ENCODE results near the gene TRAF1.

Gene TRAF1

GRCh38 chr9:120865809-120866208 is 60.8 kb downstream of the TRAF1 start:
- H3K36me3 ChIP-seq (ENCODE audit: control insufficient read depth in 5 of 5, insufficient read depth in 5 of 5, low read length in 5 of 5) = peaks cover 0 to 37% (median 20%) of the 10 kb centered on the region in 5 donors
- H3K9ac ChIP-seq (ENCODE audit: low read length in 5 of 5) = peak overlapping the region in 1 of 5 donors; percentile 18
- no peaks in the 10 kb centered on the region for H3K9me3 ChIP-seq (ENCODE audit: control insufficient read depth in 5 of 5, low read length in 5 of 5)
- no peak overlapping the region for H3K4me3 ChIP-seq (ENCODE audit: low read depth in 1 of 5, low read length in 5 of 5)
- peaks cover 7 to 37% (median 28%) of the 10 kb centered on the region in 5 donors for H3K4me1 ChIP-seq (ENCODE audit: control insufficient read depth in 5 of 5, insufficient read depth in 5 of 5, low read length in 5 of 5)
- no peaks in the 10 kb centered on the region for H3K27me3 ChIP-seq (ENCODE audit: control insufficient read depth in 5 of 5, insufficient read depth in 4 of 5, low read length in 5 of 5)
- no peak overlapping the region for H3K27ac ChIP-seq (ENCODE audit: low read depth, low read length)

GRCh38 chr9:120865176-120865575 is 61.4 kb downstream of the TRAF1 start:
- Histone ChIP-seq H3K4me1 (ENCODE audit: control insufficient read depth in 5 of 5, insufficient read depth in 5 of 5, low read length in 5 of 5) (peaks cover 7 to 37% (median 28%) of the 10 kb centered on the region in 5 donors), H3K27me3 (ENCODE audit: control insufficient read depth in 5 of 5, insufficient read depth in 4 of 5, low read length in 5 of 5) (no peaks in the 10 kb centered on the region), H3K36me3 (ENCODE audit: control insufficient read depth in 5 of 5, insufficient read depth in 5 of 5, low read length in 5 of 5) (peaks cover 0 to 44% (median 25%) of the 10 kb centered on the region in 5 donors), H3K27ac (ENCODE audit: low read depth, low read length) (no peak overlapping the region), H3K4me3 (ENCODE audit: low read depth in 1 of 5, low read length in 5 of 5) (no peak overlapping the region), H3K9me3 (ENCODE audit: control insufficient read depth in 5 of 5, low read length in 5 of 5) (no peaks in the 10 kb centered on the region), H3K9ac (ENCODE audit: low read length in 5 of 5) (peak overlapping the region in 1 of 5 donors; percentile 26)

GRCh38 chr9:120864719-120865118 is 61.9 kb downstream of the TRAF1 start:
- H3K36me3 ChIP-seq (ENCODE audit: control insufficient read depth in 5 of 5, insufficient read depth in 5 of 5, low read length in 5 of 5) = peaks cover 0 to 48% (median 29%) of the 10 kb centered on the region in 5 donors

GRCh38 chr9:120863833-120864232 is 62.8 kb downstream of the TRAF1 start:
- H3K4me3 ChIP-seq (ENCODE audit: low read depth in 1 of 5, low read length in 5 of 5) = no peak overlapping the region
- H3K27ac ChIP-seq (ENCODE audit: low read depth, low read length) = no peak overlapping the region
- H3K9me3 ChIP-seq (ENCODE audit: control insufficient read depth in 5 of 5, low read length in 5 of 5) = no peaks in the 10 kb centered on the region
- no peaks in the 10 kb centered on the region for H3K27me3 ChIP-seq (ENCODE audit: control insufficient read depth in 5 of 5, insufficient read depth in 4 of 5, low read length in 5 of 5)
- H3K36me3 ChIP-seq (ENCODE audit: control insufficient read depth in 5 of 5, insufficient read depth in 5 of 5, low read length in 5 of 5) = peaks cover 0 to 53% (median 33%) of the 10 kb centered on the region in 5 donors
- no peak overlapping the region for H3K9ac ChIP-seq (ENCODE audit: low read length in 5 of 5)
- peaks cover 7 to 27% (median 21%) of the 10 kb centered on the region in 5 donors for H3K4me1 ChIP-seq (ENCODE audit: control insufficient read depth in 5 of 5, insufficient read depth in 5 of 5, low read length in 5 of 5)

More at GRCh38 chr9:120864719-120865118, 61.9 kb downstream of the TRAF1 start:
- Histone ChIP-seq H3K9me3 (ENCODE audit: control insufficient read depth in 5 of 5, low read length in 5 of 5) (no peaks in the 10 kb centered on the region), H3K27me3 (ENCODE audit: control insufficient read depth in 5 of 5, insufficient read depth in 4 of 5, low read length in 5 of 5) (no peaks in the 10 kb centered on the region), H3K4me1 (ENCODE audit: control insufficient read depth in 5 of 5, insufficient read depth in 5 of 5, low read length in 5 of 5) (peaks cover 7 to 35% (median 27%) of the 10 kb centered on the region in 5 donors), H3K4me3 (ENCODE audit: low read depth in 1 of 5, low read length in 5 of 5) (no peak overlapping the region), H3K27ac (ENCODE audit: low read depth, low read length) (no peak overlapping the region), H3K9ac (ENCODE audit: low read length in 5 of 5) (no peak overlapping the region)

GRCh38 chr9:120862452-120862851 is 64.1 kb downstream of the TRAF1 start:
- peaks cover 0 to 66% (median 46%) of the 10 kb centered on the region in 5 donors for H3K36me3 ChIP-seq (ENCODE audit: control insufficient read depth in 5 of 5, insufficient read depth in 5 of 5, low read length in 5 of 5)
- no peaks in the 10 kb centered on the region for H3K27me3 ChIP-seq (ENCODE audit: control insufficient read depth in 5 of 5, insufficient read depth in 4 of 5, low read length in 5 of 5)
- H3K27ac ChIP-seq (ENCODE audit: low read depth, low read length) = no peak overlapping the region

GRCh38 chr9:120861935-120862334 is 64.7 kb downstream of the TRAF1 start:
- peaks cover 3 to 20% (median 19%) of the 10 kb centered on the region in 5 donors for H3K4me1 ChIP-seq (ENCODE audit: control insufficient read depth in 5 of 5, insufficient read depth in 5 of 5, low read length in 5 of 5)
- H3K36me3 ChIP-seq (ENCODE audit: control insufficient read depth in 5 of 5, insufficient read depth in 5 of 5, low read length in 5 of 5) = peaks cover 0 to 71% (median 50%) of the 10 kb centered on the region in 5 donors
- H3K27me3 ChIP-seq (ENCODE audit: control insufficient read depth in 5 of 5, insufficient read depth in 4 of 5, low read length in 5 of 5) = no peaks in the 10 kb centered on the region
- no peak overlapping the region for H3K9ac ChIP-seq (ENCODE audit: low read length in 5 of 5)
- H3K9me3 ChIP-seq (ENCODE audit: control insufficient read depth in 5 of 5, low read length in 5 of 5) = no peaks in the 10 kb centered on the region
- no peak overlapping the region for H3K27ac ChIP-seq (ENCODE audit: low read depth, low read length)
- H3K4me3 ChIP-seq (ENCODE audit: low read depth in 1 of 5, low read length in 5 of 5) = no peak overlapping the region

More at GRCh38 chr9:120862452-120862851, 64.1 kb downstream of the TRAF1 start:
- H3K4me1 ChIP-seq (ENCODE audit: control insufficient read depth in 5 of 5, insufficient read depth in 5 of 5, low read length in 5 of 5) = peaks cover 3 to 20% (median 19%) of the 10 kb centered on the region in 5 donors
- no peaks in the 10 kb centered on the region for H3K9me3 ChIP-seq (ENCODE audit: control insufficient read depth in 5 of 5, low read length in 5 of 5)
- H3K4me3 ChIP-seq (ENCODE audit: low read depth in 1 of 5, low read length in 5 of 5) = no peak overlapping the region
- H3K9ac ChIP-seq (ENCODE audit: low read length in 5 of 5) = no peak overlapping the region

- peaks cover 0 to 69% (median 50%) of the 10 kb centered on the region in 5 donors for H3K36me3 ChIP-seq (ENCODE audit: control insufficient read depth in 5 of 5, insufficient read depth in 5 of 5, low read length in 5 of 5)
- no peak overlapping the region for H3K9ac ChIP-seq (ENCODE audit: low read length in 5 of 5)
- no peak overlapping the region for H3K27ac ChIP-seq (ENCODE audit: low read depth, low read length)
- no peaks in the 10 kb centered on the region for H3K9me3 ChIP-seq (ENCODE audit: control insufficient read depth in 5 of 5, low read length in 5 of 5)
- no peak overlapping the region for H3K4me3 ChIP-seq (ENCODE audit: low read depth in 1 of 5, low read length in 5 of 5)
- H3K4me1 ChIP-seq (ENCODE audit: control insufficient read depth in 5 of 5, insufficient read depth in 5 of 5, low read length in 5 of 5) = peaks cover under 1 to 2% (median 1%) of the 10 kb centered on the region in 5 donors
- H3K27me3 ChIP-seq (ENCODE audit: control insufficient read depth in 5 of 5, insufficient read depth in 4 of 5, low read length in 5 of 5) = no peaks in the 10 kb centered on the region
Measured at GRCh38 chr9:120860083-120860482, 66.5 kb downstream of the TRAF1 start.

- no peaks in the 10 kb centered on the region for H3K27me3 ChIP-seq (ENCODE audit: control insufficient read depth in 5 of 5, insufficient read depth in 4 of 5, low read length in 5 of 5)
- no peaks in the 10 kb centered on the region for H3K9me3 ChIP-seq (ENCODE audit: control insufficient read depth in 5 of 5, low read length in 5 of 5)
- H3K36me3 ChIP-seq (ENCODE audit: control insufficient read depth in 5 of 5, insufficient read depth in 5 of 5, low read length in 5 of 5) = peaks cover 0 to 69% (median 50%) of the 10 kb centered on the region in 5 donors
- no peak overlapping the region for H3K4me3 ChIP-seq (ENCODE audit: low read depth in 1 of 5, low read length in 5 of 5)
- no peak overlapping the region for H3K27ac ChIP-seq (ENCODE audit: low read depth, low read length)
- no peak overlapping the region for H3K9ac ChIP-seq (ENCODE audit: low read length in 5 of 5)
- H3K4me1 ChIP-seq (ENCODE audit: control insufficient read depth in 5 of 5, insufficient read depth in 5 of 5, low read length in 5 of 5) = no peaks in the 10 kb centered on the region
Measured at GRCh38 chr9:120859361-120859760, 67.2 kb downstream of the TRAF1 start.

GRCh38 chr9:120857902-120858301 is 68.7 kb downstream of the TRAF1 start:
- no peak overlapping the region for H3K27ac ChIP-seq (ENCODE audit: low read depth, low read length)
- peaks cover 3 to 59% (median 46%) of the 10 kb centered on the region in 5 donors for H3K36me3 ChIP-seq (ENCODE audit: control insufficient read depth in 5 of 5, insufficient read depth in 5 of 5, low read length in 5 of 5)
- no peaks in the 10 kb centered on the region for H3K27me3 ChIP-seq (ENCODE audit: control insufficient read depth in 5 of 5, insufficient read depth in 4 of 5, low read length in 5 of 5)
- H3K4me3 ChIP-seq (ENCODE audit: low read depth in 1 of 5, low read length in 5 of 5) = no peak overlapping the region
- H3K9ac ChIP-seq (ENCODE audit: low read length in 5 of 5) = no peak overlapping the region
- H3K4me1 ChIP-seq (ENCODE audit: control insufficient read depth in 5 of 5, insufficient read depth in 5 of 5, low read length in 5 of 5) = no peaks in the 10 kb centered on the region
- no peaks in the 10 kb centered on the region for H3K9me3 ChIP-seq (ENCODE audit: control insufficient read depth in 5 of 5, low read length in 5 of 5)

- no peak overlapping the region for H3K9ac ChIP-seq (ENCODE audit: low read length in 5 of 5)
- no peak overlapping the region for H3K27ac ChIP-seq (ENCODE audit: low read depth, low read length)
- H3K9me3 ChIP-seq (ENCODE audit: control insufficient read depth in 5 of 5, low read length in 5 of 5) = no peaks in the 10 kb centered on the region
- H3K4me3 ChIP-seq (ENCODE audit: low read depth in 1 of 5, low read length in 5 of 5) = no peak overlapping the region
- peaks cover 3 to 57% (median 45%) of the 10 kb centered on the region in 5 donors for H3K36me3 ChIP-seq (ENCODE audit: control insufficient read depth in 5 of 5, insufficient read depth in 5 of 5, low read length in 5 of 5)
- no peaks in the 10 kb centered on the region for H3K27me3 ChIP-seq (ENCODE audit: control insufficient read depth in 5 of 5, insufficient read depth in 4 of 5, low read length in 5 of 5)
- H3K4me1 ChIP-seq (ENCODE audit: control insufficient read depth in 5 of 5, insufficient read depth in 5 of 5, low read length in 5 of 5) = no peaks in the 10 kb centered on the region
Measured at GRCh38 chr9:120857481-120857880, 69.1 kb downstream of the TRAF1 start.
